ENCODE measurements around the gene PLCB1.

PLCB1 gene

GRCh38 chr20:8648466-8648865 is 516.4 kb downstream of the PLCB1 start:
- H3K27ac Mint-ChIP-seq: no peak overlapping the region
- H3K36me3 Mint-ChIP-seq: no peaks in the 10 kb centered on the region
- no peak overlapping the region for H3K4me3 Mint-ChIP-seq
- H3K9me3 Mint-ChIP-seq: no peaks in the 10 kb centered on the region
- no peak for DNase-seq
- H3K27me3 Mint-ChIP-seq: no peaks in the 10 kb centered on the region
- no peaks in the 10 kb centered on the region for H3K4me1 Mint-ChIP-seq
- CTCF ChIA-PET: no interaction called here

GRCh38 chr20:8652396-8652795 is 520.3 kb downstream of the PLCB1 start:
- DNase-seq: no peak
- CTCF ChIA-PET: no interaction called here
- Mint-ChIP-seq H3K4me3 (no peak overlapping the region), H3K27ac (no peak overlapping the region), H3K9me3 (no peaks in the 10 kb centered on the region), H3K4me1 (no peaks in the 10 kb centered on the region), H3K27me3 (no peaks in the 10 kb centered on the region), H3K36me3 (no peaks in the 10 kb centered on the region)

- CTCF ChIA-PET: no interaction called here
These were observed 522.4 kb downstream of the PLCB1 start for GRCh38 chr20:8654486-8654885.

GRCh38 chr20:8656335-8656734 is 524.3 kb downstream of the PLCB1 start:
- DNase-seq: no peak
- H3K4me1 Mint-ChIP-seq: no peaks in the 10 kb centered on the region
- no peak overlapping the region for H3K4me3 Mint-ChIP-seq
- H3K9me3 Mint-ChIP-seq: no peaks in the 10 kb centered on the region
- CTCF ChIA-PET: no interaction called here
- H3K36me3 Mint-ChIP-seq: no peaks in the 10 kb centered on the region
- no peaks in the 10 kb centered on the region for H3K27me3 Mint-ChIP-seq
- no peak overlapping the region for H3K27ac Mint-ChIP-seq

More at GRCh38 chr20:8654486-8654885, 522.4 kb downstream of the PLCB1 start:
- no peaks in the 10 kb centered on the region for H3K4me1 Mint-ChIP-seq
- H3K9me3 Mint-ChIP-seq: no peaks in the 10 kb centered on the region
- no peak overlapping the region for H3K4me3 Mint-ChIP-seq
- H3K27ac Mint-ChIP-seq: no peak overlapping the region
- no peaks in the 10 kb centered on the region for H3K27me3 Mint-ChIP-seq
- no peaks in the 10 kb centered on the region for H3K36me3 Mint-ChIP-seq
- no peak for DNase-seq

GRCh38 chr20:8657664-8658063 is 525.6 kb downstream of the PLCB1 start:
- CTCF ChIA-PET: no interaction called here
- Mint-ChIP-seq H3K36me3 (no peaks in the 10 kb centered on the region), H3K9me3 (no peaks in the 10 kb centered on the region), H3K27me3 (no peaks in the 10 kb centered on the region), H3K4me3 (no peak overlapping the region), H3K27ac (no peak overlapping the region), H3K4me1 (no peaks in the 10 kb centered on the region)
- DNase-seq: no peak

- CTCF ChIA-PET: no interaction called here
- no peak overlapping the region for H3K27ac Mint-ChIP-seq
- no peaks in the 10 kb centered on the region for H3K4me1 Mint-ChIP-seq
- H3K36me3 Mint-ChIP-seq: no peaks in the 10 kb centered on the region
- H3K9me3 Mint-ChIP-seq: no peaks in the 10 kb centered on the region
- no peaks in the 10 kb centered on the region for H3K27me3 Mint-ChIP-seq
- no peak for DNase-seq
- no peak overlapping the region for H3K4me3 Mint-ChIP-seq
These were observed 526.0 kb downstream of the PLCB1 start for GRCh38 chr20:8658103-8658502.

GRCh38 chr20:8661229-8661952 is 529.3 kb downstream of the PLCB1 start:
- H3K9me3 Mint-ChIP-seq: no peaks in the 10 kb centered on the region
- H3K36me3 Mint-ChIP-seq: no peaks in the 10 kb centered on the region
- no peak overlapping the region for H3K27ac Mint-ChIP-seq
- no peak for DNase-seq
- CTCF ChIA-PET: no interaction called here
- no peaks in the 10 kb centered on the region for H3K4me1 Mint-ChIP-seq
- no peak overlapping the region for H3K4me3 Mint-ChIP-seq
- peaks cover 3% of the 10 kb centered on the region for H3K27me3 Mint-ChIP-seq

GRCh38 chr20:8662433-8662954 is 530.4 kb downstream of the PLCB1 start:
- no peaks in the 10 kb centered on the region for H3K36me3 Mint-ChIP-seq
- H3K4me3 Mint-ChIP-seq: no peak overlapping the region
- CTCF ChIA-PET: no interaction called here
- no peak overlapping the region for H3K27ac Mint-ChIP-seq
- no peaks in the 10 kb centered on the region for H3K4me1 Mint-ChIP-seq
- H3K27me3 Mint-ChIP-seq: peaks cover 3% of the 10 kb centered on the region
- no peak for DNase-seq
- H3K9me3 Mint-ChIP-seq: no peaks in the 10 kb centered on the region

- no peak for DNase-seq
- Mint-ChIP-seq H3K36me3 (no peaks in the 10 kb centered on the region), H3K9me3 (no peaks in the 10 kb centered on the region), H3K27me3 (peaks cover 3% of the 10 kb centered on the region), H3K27ac (no peak overlapping the region), H3K4me3 (no peak overlapping the region), H3K4me1 (peaks cover 2% of the 10 kb centered on the region)
- CTCF ChIA-PET: interaction anchor here (1.2 kb wide), 1 partner anchor 58 kb away, joined by 4 read pairs; no protein-coding TSS in a partner anchor
These were observed 531.4 kb downstream of the PLCB1 start for GRCh38 chr20:8663424-8663823.

- Mint-ChIP-seq H3K9me3 (no peaks in the 10 kb centered on the region), H3K27me3 (peaks cover 3% of the 10 kb centered on the region), H3K36me3 (no peaks in the 10 kb centered on the region), H3K4me1 (peaks cover 6% of the 10 kb centered on the region), H3K27ac (no peak overlapping the region), H3K4me3 (no peak overlapping the region)
- CTCF ChIA-PET: interaction anchor here (1.2 kb wide), 1 partner anchor 57 kb away, joined by 4 read pairs; no protein-coding TSS in a partner anchor
- no peak for DNase-seq
These were observed 532.7 kb downstream of the PLCB1 start for GRCh38 chr20:8664778-8665177.

GRCh38 chr20:8667306-8667705 is 535.2 kb downstream of the PLCB1 start:
- CTCF ChIA-PET: no interaction called here
- Mint-ChIP-seq H3K4me1 (peaks cover 17% of the 10 kb centered on the region), H3K27me3 (peaks cover 3% of the 10 kb centered on the region), H3K36me3 (no peaks in the 10 kb centered on the region), H3K4me3 (no peak overlapping the region), H3K9me3 (no peaks in the 10 kb centered on the region), H3K27ac (no peak overlapping the region)
- no peak for DNase-seq

- Mint-ChIP-seq H3K27ac (no peak overlapping the region), H3K9me3 (peaks cover 2% of the 10 kb centered on the region), H3K27me3 (peaks cover 3% of the 10 kb centered on the region), H3K4me3 (no peak overlapping the region), H3K4me1 (peaks cover 17% of the 10 kb centered on the region), H3K36me3 (no peaks in the 10 kb centered on the region)
- CTCF ChIA-PET: interaction anchor here (1.2 kb wide), 1 partner anchor 51 kb away, joined by 3 read pairs; no protein-coding TSS in a partner anchor
- DNase-seq: no peak
These were observed 538.3 kb downstream of the PLCB1 start for GRCh38 chr20:8670207-8670892.

- peaks cover 17% of the 10 kb centered on the region for H3K4me1 Mint-ChIP-seq
- H3K36me3 Mint-ChIP-seq: no peaks in the 10 kb centered on the region
- CTCF ChIA-PET: interaction anchor here (1.2 kb wide), 1 partner anchor 50 kb away, joined by 3 read pairs; no protein-coding TSS in a partner anchor
- peaks cover 2% of the 10 kb centered on the region for H3K9me3 Mint-ChIP-seq
- no peak for DNase-seq
- peaks cover 3% of the 10 kb centered on the region for H3K27me3 Mint-ChIP-seq
- H3K4me3 Mint-ChIP-seq: no peak overlapping the region
- H3K27ac Mint-ChIP-seq: no peak overlapping the region
These were observed 538.8 kb downstream of the PLCB1 start for GRCh38 chr20:8670893-8671215.

GRCh38 chr20:8671370-8671961 is 539.4 kb downstream of the PLCB1 start:
- DNase-seq: no peak
- no peak overlapping the region for H3K4me3 Mint-ChIP-seq
- CTCF ChIA-PET: no interaction called here
- no peaks in the 10 kb centered on the region for H3K36me3 Mint-ChIP-seq
- H3K27me3 Mint-ChIP-seq: no peaks in the 10 kb centered on the region
- peaks cover 17% of the 10 kb centered on the region for H3K4me1 Mint-ChIP-seq
- H3K9me3 Mint-ChIP-seq: peaks cover 2% of the 10 kb centered on the region
- no peak overlapping the region for H3K27ac Mint-ChIP-seq

- DNase-seq: no peak
- no peaks in the 10 kb centered on the region for H3K36me3 Mint-ChIP-seq
- peaks cover 17% of the 10 kb centered on the region for H3K4me1 Mint-ChIP-seq
- no peak overlapping the region for H3K27ac Mint-ChIP-seq
- H3K27me3 Mint-ChIP-seq: no peaks in the 10 kb centered on the region
- H3K9me3 Mint-ChIP-seq: peaks cover 2% of the 10 kb centered on the region
- no peak overlapping the region for H3K4me3 Mint-ChIP-seq
- CTCF ChIA-PET: no interaction called here
These were observed 541.0 kb downstream of the PLCB1 start for GRCh38 chr20:8673116-8673515.

All from activated naive CD4-positive, alpha-beta T cell treated with anti-CD3 and anti-CD28 coated beads, Interleukin-2, amount 10 ng/mL, durations not matched to agents 7 days and 5 days (primary cell).